GM19438 (cell line): ENCODE measurements around the gene DUSP2.

ENCODE experiments used
- ATAC-seq: cut with Tn5 transposase; IDR thresholded peaks from one replicate; pipeline ENCODE4 v1.9.1; 2021; ENCODE audit warnings: low read depth; ENCODE audit not compliant: unreplicated experiment

DUSP2 gene

DNA sequence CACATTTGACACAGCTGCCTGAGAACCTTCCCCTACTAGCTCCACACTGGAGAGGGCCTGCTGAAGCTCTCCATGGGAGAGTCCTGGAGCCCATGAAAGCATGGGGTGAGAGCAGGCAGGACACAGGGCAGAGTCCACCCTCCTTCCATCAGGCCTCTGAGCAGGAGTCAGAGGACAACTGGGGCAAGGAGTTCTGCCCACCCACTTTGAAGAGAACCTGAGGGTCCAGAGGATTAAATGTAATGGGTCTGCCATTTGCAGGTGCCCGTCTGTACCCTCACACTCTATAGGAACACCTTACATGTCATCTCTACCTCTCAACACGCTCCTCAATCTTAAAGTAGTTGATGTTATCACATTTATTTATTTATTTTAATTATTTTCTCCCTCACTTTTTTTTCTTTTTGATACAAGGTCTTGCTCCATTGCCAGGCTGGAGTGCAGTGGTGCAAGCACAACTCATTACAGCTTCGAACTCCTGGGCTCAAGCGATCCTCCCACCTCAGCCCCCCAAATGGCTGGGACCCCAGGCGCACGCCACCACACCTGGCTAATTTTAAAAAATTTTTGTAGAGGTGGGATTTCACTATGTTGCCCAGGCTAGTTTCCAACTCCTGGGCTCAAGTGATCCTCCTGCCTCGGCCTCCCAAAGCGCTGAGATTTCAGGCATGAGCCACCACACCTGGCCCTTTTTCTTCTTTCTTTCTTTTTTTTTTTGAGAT is 39.1 kb downstream of the DUSP2 start:
- ATAC-seq: no peak

DNA sequence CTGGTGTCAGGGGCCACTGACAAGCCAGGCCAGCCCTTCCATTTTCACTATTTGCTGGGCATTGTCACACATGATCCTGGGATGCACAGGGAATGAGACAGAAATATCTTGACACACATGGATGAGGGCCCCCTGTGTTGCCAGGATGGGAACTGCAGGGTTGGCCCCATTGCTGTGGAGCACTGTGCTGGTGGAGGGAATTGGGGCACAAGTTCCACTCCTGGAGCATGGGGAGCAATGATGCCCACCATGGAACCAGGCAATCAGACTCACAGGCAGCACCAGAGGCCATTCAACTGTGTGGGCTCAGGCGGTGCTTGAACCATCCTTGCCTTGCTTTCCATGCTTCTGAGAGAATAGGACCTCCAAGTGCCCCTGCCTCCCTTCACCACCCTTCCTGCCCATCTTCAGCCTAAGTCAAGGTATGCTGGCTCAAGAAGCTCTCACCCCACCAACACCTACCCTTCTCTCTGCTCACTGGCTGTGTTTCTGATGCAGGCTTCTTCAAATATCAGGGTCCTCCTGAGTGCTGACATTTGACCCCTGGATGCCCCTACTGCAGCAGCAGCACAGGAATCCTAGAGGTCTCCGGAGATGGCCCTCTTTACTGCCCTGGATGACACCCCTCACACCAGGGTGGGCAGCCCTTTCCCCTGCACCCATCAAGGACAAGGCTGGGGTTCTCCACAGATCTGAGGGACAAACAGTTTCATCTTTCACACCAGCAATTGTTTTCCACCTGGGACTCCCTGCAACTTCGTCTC is 39.9 kb downstream of the DUSP2 start:
- no peak for ATAC-seq

DNA sequence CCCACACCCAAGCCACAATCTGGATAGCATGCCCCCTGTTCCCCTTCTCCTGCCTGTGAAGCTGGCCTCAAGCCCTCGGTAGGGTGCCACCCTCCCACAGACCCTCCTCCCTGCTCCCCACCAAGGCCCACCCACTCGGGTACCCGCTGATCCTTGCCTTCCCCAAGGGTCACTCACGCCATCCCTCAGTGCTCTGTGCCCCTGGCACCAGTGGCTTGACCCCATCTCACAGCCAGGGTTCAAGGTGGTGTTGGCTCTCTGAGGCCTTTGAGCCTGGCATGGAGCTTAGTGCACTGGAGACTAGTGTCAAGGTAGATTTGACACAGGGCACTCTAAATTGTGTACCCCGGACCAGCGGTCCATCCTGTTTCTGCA is 40.8 kb downstream of the DUSP2 start:
- ATAC-seq: no peak

DNA sequence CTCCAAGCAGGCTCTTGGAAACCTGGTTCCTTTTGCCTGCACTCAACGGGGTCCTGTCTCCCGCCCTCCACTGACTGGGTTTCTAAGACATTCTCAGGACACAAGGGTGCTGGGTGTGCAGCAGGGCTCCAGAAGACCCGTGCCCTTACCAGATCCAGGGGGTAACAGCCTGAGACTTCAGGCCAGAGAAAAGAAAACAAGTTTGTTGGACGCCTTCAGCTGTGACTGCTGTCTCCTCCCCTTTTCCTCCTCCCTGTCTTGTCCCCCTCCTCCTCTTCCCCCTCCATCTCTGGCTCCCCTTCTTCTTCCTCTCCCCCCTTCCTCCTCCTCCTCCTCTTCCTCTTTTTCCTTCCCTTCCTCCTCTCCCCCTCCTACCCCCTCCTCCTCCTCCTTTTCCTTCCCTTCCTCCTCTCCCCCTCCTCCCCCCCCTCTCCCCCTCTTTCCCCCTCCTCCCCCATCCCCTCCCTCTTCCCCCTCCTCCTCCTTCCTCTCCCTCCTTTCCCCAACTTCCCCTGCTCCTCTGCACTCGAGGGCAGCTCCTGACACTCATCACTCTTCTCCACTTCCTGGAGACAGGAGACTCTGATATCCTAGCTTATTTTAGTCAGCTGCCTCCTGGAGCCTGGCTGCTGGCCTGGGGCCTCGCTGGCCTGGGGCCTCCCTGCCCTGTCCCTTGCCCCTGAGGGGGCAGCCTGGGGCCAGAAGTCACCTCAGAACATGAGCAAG is 41.3 kb downstream of the DUSP2 start:
- no peak for ATAC-seq

DNA sequence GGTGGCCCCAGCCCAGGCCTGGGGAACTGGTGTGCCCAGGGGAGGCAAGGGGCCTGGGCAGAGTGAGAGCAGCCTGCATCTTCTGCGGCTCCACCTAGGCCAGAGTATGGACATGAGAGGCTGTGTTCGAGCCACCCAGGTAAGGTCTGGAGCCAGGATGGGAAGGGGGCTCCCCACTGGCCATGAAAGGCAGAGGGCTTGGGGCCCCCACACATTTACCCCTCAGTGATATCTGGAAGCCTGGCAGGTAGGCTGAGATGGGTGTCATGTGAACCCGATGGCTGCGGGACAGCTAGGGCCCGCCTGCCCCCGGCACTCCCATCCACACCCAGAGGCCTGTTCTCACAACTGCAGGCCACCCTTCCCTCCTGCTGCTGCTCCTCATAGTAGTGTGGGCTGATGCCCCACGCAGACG is 42.0 kb downstream of the DUSP2 start:
- ATAC-seq: no peak

DNA sequence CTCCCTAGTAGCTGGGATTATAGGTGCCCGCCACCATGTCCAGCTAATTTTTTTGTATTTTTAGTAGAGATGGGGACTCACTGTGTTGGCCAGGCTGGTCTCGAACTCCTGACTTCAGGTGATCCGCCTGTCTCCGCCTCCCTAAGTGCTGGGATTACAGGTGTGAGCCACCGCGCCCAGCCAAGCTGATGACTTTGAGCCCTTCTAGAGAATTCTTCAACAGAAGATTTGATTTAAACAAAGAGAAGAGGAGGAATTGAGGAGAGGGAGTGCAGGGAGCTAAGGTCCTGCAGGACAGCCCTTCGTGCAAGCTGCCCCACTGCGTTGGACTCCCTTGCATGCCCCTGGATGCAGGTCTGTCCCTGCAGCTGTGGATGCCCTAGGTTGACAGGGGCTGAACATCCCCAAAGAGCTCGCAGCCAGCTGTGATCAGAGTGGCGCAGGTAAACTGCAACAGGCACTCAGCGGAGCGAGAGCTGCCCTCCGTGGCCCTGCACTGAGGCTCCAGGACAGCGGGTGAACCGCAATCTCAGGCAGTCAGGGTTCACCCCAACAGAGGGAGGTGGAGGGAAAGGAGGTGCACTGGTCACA is 42.5 kb downstream of the DUSP2 start:
- no peak for ATAC-seq

DNA sequence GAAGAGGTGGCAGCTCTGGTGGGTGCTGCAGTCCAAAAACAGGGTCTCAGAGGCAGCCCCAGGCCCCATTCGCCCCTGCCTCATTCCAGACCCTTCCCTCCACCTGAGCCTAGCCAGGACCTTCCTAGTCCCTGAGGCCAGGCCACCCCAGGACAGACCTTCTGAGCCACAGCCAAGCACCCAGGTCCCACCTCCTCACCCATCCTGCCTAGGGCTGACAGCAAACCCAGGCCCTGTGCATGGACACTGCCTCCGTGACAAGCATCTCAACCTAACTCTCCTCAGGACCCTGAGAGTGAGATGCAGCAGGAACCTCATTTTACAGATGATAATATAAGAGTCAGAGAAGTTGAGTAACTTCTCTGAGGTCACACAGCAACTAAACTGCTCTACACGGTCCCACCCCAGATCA is 44.3 kb downstream of the DUSP2 start:
- no peak for ATAC-seq

DNA sequence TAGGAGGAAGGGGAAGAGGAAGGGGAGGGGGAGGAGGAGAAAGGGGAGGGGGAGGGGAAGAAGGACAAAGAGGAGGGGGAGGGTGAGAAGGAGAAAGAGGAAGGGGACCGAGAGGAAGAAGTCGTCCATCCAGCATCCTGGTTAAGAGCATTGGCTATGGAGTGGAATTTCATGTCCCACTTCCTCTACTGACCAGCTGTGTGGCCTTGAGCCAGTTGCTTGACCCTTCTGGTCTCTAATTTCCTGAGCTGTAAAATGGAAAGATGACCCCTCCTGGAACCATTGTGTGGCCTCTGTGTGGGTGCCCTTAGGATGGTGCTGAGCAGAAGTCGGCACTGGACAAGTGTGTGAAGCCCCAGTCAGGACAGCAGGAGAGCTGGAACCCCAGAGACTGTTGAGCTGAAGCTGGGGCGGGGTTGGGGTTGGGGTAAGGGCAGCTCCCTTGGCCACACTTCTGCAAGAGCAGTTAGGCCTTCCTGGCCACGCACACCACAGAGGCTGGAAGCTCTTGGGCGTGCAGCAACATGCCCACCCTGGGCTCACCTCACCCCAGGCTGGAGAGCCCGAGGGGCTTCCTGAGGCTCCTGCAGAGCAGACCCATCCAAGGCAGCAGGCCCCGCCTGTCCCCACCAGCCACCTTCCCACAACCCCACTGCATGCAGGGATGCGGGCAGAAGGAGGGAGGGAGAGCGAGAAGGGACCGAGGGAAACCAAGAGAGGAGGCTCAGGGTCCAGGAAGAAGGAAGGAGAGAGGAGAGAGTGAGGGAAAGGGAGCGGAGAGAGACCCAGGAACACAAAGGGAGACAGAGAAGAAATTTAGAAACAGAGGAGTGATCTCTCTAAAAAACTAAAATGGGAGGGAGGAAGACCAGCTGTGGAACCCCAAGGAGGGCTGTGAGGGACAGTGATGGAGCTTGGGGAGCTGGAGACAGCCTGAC is 45.1 kb downstream of the DUSP2 start:
- no peak for ATAC-seq

DNA sequence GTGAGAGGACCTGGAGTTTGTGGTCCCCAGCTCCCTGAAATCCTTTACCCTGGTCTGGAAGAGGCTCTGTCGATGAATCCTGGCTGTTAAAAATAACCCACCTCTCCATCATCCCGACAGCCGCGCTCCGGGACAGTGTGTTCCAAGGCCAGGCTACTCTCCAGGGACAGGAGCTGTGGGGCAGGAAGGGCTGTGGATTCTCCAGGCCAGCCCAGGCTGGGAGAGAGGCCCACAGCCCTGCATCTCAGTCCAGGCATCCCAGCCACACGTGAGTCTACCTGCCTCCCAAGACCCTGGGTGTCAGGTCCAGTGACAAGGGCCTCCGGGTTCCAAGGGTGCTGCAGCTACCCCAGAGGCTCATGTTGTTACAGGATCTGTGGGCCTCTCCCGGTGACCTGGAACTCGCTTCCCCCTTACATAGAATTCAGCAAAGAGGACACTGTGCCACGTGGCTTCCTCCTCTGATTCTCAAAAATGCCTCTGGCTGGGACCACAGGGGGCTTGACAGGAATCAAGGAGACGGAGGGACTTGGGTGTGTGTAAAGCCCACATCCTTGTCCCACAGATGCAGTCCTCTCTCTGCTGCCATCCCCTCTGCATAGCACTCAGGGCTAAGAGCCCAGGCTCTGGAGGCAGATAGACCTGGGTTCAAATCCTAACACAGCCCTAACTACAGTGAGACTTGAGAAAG is 46.2 kb downstream of the DUSP2 start:
- no peak for ATAC-seq

DNA sequence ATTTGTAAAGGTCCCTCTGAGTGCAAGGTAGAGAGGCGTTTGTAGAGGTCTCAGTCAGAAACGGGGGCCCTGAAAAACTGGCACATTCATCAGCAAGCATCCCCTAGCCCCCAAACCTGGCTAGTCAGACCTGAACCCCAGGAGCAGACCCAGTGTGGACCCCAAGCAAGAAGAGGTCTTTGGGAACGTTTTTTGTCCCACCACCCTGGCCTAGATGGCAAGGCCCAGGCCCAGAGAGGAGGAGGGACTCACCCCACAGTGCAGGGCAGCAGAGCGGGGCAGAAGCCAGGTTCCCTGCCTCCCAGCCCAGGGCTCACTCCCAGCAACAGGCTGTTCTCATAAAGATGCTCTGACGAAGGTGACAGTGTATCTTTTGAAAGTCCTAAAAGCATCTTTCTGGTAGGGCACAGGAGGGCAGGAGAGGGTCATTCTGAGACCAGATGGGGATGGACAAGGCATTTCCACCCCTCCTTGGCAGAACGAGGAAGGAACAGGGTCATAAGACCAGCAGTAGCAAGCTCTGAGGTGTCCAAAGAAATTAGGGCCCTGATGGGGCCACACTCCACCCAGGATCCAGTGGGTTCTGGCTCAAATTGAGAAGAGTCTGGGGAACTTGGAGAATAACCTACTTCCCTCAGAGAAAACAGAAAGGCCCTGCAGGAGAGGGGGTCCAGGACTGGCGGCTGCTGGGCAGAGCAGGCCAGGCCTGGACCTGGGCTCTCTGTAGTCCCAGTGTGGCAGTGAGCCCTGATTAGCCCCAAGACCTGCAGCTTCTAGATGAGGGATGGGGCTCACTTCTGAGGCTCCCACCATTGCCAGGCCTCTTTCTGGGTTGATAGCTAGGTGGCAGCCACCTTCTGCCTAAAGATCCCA is 47.1 kb downstream of the DUSP2 start:
- no peak for ATAC-seq

DNA sequence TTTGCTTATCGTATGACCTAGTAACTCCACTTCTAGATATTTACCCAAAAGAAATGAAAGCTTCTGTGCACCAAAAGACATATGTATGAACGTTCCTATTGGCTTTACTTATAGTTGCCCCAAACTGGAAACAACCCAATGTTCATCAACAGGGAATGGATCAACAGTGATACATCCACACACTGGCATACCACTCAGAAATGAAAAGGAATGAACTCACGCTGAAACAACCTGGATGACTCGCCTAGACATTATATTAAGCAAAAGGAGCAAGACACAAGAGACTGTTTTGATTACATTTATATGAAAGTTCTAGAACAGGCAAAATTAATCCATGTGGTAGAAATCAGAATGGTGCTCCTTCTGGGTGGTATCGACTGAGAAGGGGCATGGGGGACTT is 47.8 kb downstream of the DUSP2 start:
- no peak for ATAC-seq

DNA sequence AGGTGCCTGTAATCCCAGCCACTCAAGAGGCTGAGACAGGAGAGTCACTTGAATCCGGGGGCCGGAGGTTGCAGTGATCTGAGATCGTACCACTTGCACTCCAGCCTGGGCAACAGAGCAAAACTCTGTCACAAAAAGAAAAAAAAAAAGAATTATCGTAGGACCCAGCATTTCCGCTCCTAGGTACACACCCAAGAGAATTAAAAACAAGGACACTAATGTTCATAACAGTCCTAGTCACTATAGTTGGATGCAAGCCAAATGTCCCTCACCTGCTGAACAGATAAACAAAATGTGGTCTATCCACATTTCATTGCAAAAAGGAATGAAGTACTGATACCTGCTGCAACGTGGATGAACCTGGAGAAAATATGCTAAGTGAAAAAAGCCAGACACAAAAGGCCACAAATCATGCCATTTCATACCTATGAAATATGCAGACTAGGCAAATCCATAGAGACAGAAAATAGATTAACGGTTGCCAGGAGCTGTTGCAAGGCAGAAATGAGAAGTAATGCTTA is 50.1 kb downstream of the DUSP2 start:
- no peak for ATAC-seq

DNA sequence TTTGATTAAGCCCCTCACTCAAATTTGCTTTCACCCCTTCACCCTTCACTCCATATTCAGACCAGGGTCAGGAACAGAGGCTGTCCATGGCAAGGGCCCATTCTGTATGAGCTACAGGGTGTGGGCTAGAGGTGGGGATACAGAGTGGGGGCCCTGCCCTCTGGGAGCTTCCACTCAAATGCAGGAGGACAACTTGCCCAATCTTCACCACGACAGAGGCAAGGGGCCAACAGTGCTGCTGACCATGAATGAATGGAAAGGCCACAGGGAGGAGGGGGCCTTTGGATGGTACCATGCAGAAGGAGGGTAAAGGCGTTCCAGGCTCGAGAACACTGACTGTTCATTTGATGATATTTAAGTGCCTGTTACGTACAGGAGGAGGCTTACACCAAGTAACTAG is 51.7 kb downstream of the DUSP2 start:
- no peak for ATAC-seq
